Activated T-cell treated with anti-CD3 and anti-CD28 coated beads, Interleukin-2, amount 50 U/mL, for 4 hours (primary cell): ENCODE measurements around the gene RHOBTB3. TPM values are rescaled to one million over a fixed set of nuclear protein-coding genes. Genes with fewer than 3 reads are reported as not detected.

Source experiments
- ATAC-seq, 2 donors: fragments of 200-7000 bp; cut with Tn5 transposase; one replicate each; pipeline ENCODE4 v1.10.0; 2021
- DNase-seq: peaks from one replicate; pipeline ENCODE4 v3.0.0-alpha.2; 2020
- H3K27me3 Mint-ChIP-seq: one replicate; pipeline ENCODE4 v1.8.0; 2021; ENCODE audit warnings: low read depth, mixed read lengths
- H3K36me3 Mint-ChIP-seq: one replicate; pipeline ENCODE4 v1.8.0; 2022; ENCODE audit warnings: mixed read lengths; ENCODE audit not compliant: insufficient read depth
- H3K4me1 Mint-ChIP-seq: one replicate; pipeline ENCODE4 v1.8.0; 2021; ENCODE audit warnings: low read depth, mixed read lengths
- H3K4me3 Mint-ChIP-seq: one replicate; pipeline ENCODE4 v1.8.0; 2021; ENCODE audit warnings: mild to moderate bottlenecking, moderate library complexity, mixed read lengths
- H3K9me3 Mint-ChIP-seq: one replicate; pipeline ENCODE4 v1.8.0; 2021; ENCODE audit warnings: mixed read lengths
- total RNA-seq, 3 donors: library from RNA; stranded (reverse); gene quantifications; one replicate each; pipeline ENCODE4 v1.2.1, GENCODE V29; 2021

RHOBTB3 gene
- total RNA-seq, 3 donors from 2014 or later, result 2.2 to 5.0 (median 3.9) TPM

- ATAC-seq, result no peak
- no peaks in the 10 kb centered on the region for H3K36me3 Mint-ChIP-seq
These were observed 7.3 kb upstream of the RHOBTB3 start for GRCh38 chr5:95723632-95724369.

GRCh38 chr5:95725071-95725820 is 5.9 kb upstream of the RHOBTB3 start:
- no peak overlapping the region for H3K4me3 Mint-ChIP-seq
- no peaks in the 10 kb centered on the region for H3K36me3 Mint-ChIP-seq
- H3K4me1 Mint-ChIP-seq, result peaks cover 19% of the 10 kb centered on the region
- H3K9me3 Mint-ChIP-seq, result no peaks in the 10 kb centered on the region
- no peak for ATAC-seq
- peaks cover 6% of the 10 kb centered on the region for H3K27me3 Mint-ChIP-seq
- no peak for DNase-seq

More at GRCh38 chr5:95723632-95724369, 7.3 kb upstream of the RHOBTB3 start:
- Mint-ChIP-seq H3K4me1 (peaks cover 11% of the 10 kb centered on the region), H3K9me3 (no peaks in the 10 kb centered on the region), H3K27me3 (no peaks in the 10 kb centered on the region), H3K4me3 (no peak overlapping the region)
- no peak for DNase-seq

- ATAC-seq, result no peak
- Mint-ChIP-seq H3K36me3 (no peaks in the 10 kb centered on the region), H3K9me3 (no peaks in the 10 kb centered on the region), H3K4me3 (no peak overlapping the region), H3K4me1 (peaks cover 25% of the 10 kb centered on the region), H3K27me3 (peaks cover 11% of the 10 kb centered on the region)
- DNase-seq, result no peak
These were observed 5.0 kb upstream of the RHOBTB3 start for GRCh38 chr5:95725937-95726810.

- Mint-ChIP-seq H3K9me3 (no peaks in the 10 kb centered on the region), H3K36me3 (no peaks in the 10 kb centered on the region), H3K4me3 (no peak overlapping the region), H3K4me1 (peaks cover 28% of the 10 kb centered on the region), H3K27me3 (peaks cover 16% of the 10 kb centered on the region)
- DNase-seq, result no peak
- no peak for ATAC-seq
These were observed 4.0 kb upstream of the RHOBTB3 start for GRCh38 chr5:95726811-95727763.

GRCh38 chr5:95727764-95728191 is 3.4 kb upstream of the RHOBTB3 start:
- Mint-ChIP-seq H3K4me1 (peaks cover 31% of the 10 kb centered on the region), H3K4me3 (no peak overlapping the region), H3K36me3 (no peaks in the 10 kb centered on the region)

GRCh38 chr5:95728494-95729114 is 2.5 kb upstream of the RHOBTB3 start:
- peak in 1 of 2 donors; percentile 39 for ATAC-seq
- Mint-ChIP-seq H3K4me3 (no peak overlapping the region), H3K27me3 (peaks cover 29% of the 10 kb centered on the region), H3K4me1 (peaks cover 31% of the 10 kb centered on the region), H3K36me3 (no peaks in the 10 kb centered on the region), H3K9me3 (no peaks in the 10 kb centered on the region)
- no peak for DNase-seq

More at GRCh38 chr5:95727764-95728191, 3.4 kb upstream of the RHOBTB3 start:
- H3K9me3 Mint-ChIP-seq, result no peaks in the 10 kb centered on the region
- peaks cover 21% of the 10 kb centered on the region for H3K27me3 Mint-ChIP-seq
- DNase-seq (no peak), ATAC-seq (no peak)

- Mint-ChIP-seq H3K27me3 (peaks cover 31% of the 10 kb centered on the region), H3K4me3 (peak overlapping the region; percentile 76)
- ATAC-seq, result no peak
These were observed 1.8 kb upstream of the RHOBTB3 start for GRCh38 chr5:95729115-95730010.

GRCh38 chr5:95730011-95730700 is 980 bp upstream of the RHOBTB3 start:
- H3K4me1 Mint-ChIP-seq, result peaks cover 30% of the 10 kb centered on the region

More at GRCh38 chr5:95729115-95730010, 1.8 kb upstream of the RHOBTB3 start:
- no peak for DNase-seq
- H3K9me3 Mint-ChIP-seq, result no peaks in the 10 kb centered on the region
- H3K4me1 Mint-ChIP-seq, result peaks cover 30% of the 10 kb centered on the region
- H3K36me3 Mint-ChIP-seq, result no peaks in the 10 kb centered on the region

GRCh38 chr5:95731571-95732554 is 727 bp downstream of the RHOBTB3 start:
- no peaks in the 10 kb centered on the region for H3K9me3 Mint-ChIP-seq
- H3K36me3 Mint-ChIP-seq, result no peaks in the 10 kb centered on the region
- H3K4me1 Mint-ChIP-seq, result peaks cover 30% of the 10 kb centered on the region
- peak overlapping the region; percentile 80 for H3K4me3 Mint-ChIP-seq
- peaks cover 42% of the 10 kb centered on the region for H3K27me3 Mint-ChIP-seq
- ATAC-seq, result peak in 1 of 2 donors; percentile 63
- peak; percentile 10 for DNase-seq

More at GRCh38 chr5:95730011-95730700, 980 bp upstream of the RHOBTB3 start:
- Mint-ChIP-seq H3K27me3 (peaks cover 39% of the 10 kb centered on the region), H3K9me3 (no peaks in the 10 kb centered on the region), H3K4me3 (peak overlapping the region; percentile 76), H3K36me3 (no peaks in the 10 kb centered on the region)
- no peak for ATAC-seq
- DNase-seq, result no peak

- no peak overlapping the region for H3K4me3 Mint-ChIP-seq
- H3K9me3 Mint-ChIP-seq, result no peaks in the 10 kb centered on the region
- peaks cover 25% of the 10 kb centered on the region for H3K4me1 Mint-ChIP-seq
- H3K27me3 Mint-ChIP-seq, result peaks cover 42% of the 10 kb centered on the region
- DNase-seq (no peak), ATAC-seq (no peak)
- H3K36me3 Mint-ChIP-seq, result no peaks in the 10 kb centered on the region
These were observed 2.0 kb downstream of the RHOBTB3 start for GRCh38 chr5:95733107-95733665.

- no peak overlapping the region for H3K4me3 Mint-ChIP-seq
- no peaks in the 10 kb centered on the region for H3K9me3 Mint-ChIP-seq
- H3K36me3 Mint-ChIP-seq, result no peaks in the 10 kb centered on the region
- DNase-seq, result no peak
- peaks cover 44% of the 10 kb centered on the region for H3K27me3 Mint-ChIP-seq
- peaks cover 19% of the 10 kb centered on the region for H3K4me1 Mint-ChIP-seq
- no peak for ATAC-seq
These were observed 3.1 kb downstream of the RHOBTB3 start for GRCh38 chr5:95734187-95734586.
